Suprapubic skin (tissue), 4 donors: ENCODE results near the gene NAP1L2. TPM values are rescaled to one million over a fixed set of nuclear protein-coding genes. Genes with fewer than 3 reads are reported as not detected.
"Not testable (repeated sequence)": the region's sequence is repeated elsewhere in the genome, so short reads cannot be mapped to it uniquely, and the experiment has no call there.

Experiments used
- DNase-seq, 2 donors: peaks; one replicate each; pipeline ENCODE4 v3.0.0-alpha.2; 2019; ENCODE audit warnings: low spot score in 2 of 2
- H3K27ac ChIP-seq: fragments of 200-600 bp; sonication (generic); one replicate; pipeline ENCODE4 v1.5.1; 2019
- H3K27me3 ChIP-seq: fragments of 200-600 bp; sonication (generic); one replicate; pipeline ENCODE4 v1.5.1; 2019
- H3K36me3 ChIP-seq: fragments of 200-600 bp; sonication (generic); one replicate; pipeline ENCODE4 v1.5.1; 2019
- H3K4me1 ChIP-seq: fragments of 200-600 bp; sonication (generic); one replicate; pipeline ENCODE4 v1.5.1; 2019
- H3K4me3 ChIP-seq: fragments of 200-600 bp; sonication (generic); one replicate; pipeline ENCODE4 v1.5.1; 2019; ENCODE audit warnings: mild to moderate bottlenecking
- H3K9me3 ChIP-seq: fragments of 200-600 bp; sonication (generic); one replicate; pipeline ENCODE4 v1.5.1; 2019
- EP300 ChIP-seq: sonication (generic); formaldehyde crosslinking; IDR thresholded peaks from one replicate; pipeline ENCODE4 v1.6.1; 2017; ENCODE audit warnings: antibody characterized with exemption
- POLR2A ChIP-seq, 2 donors: fragments of 450-650 bp; IDR thresholded peaks; one replicate each; pipeline ENCODE4 v1.6.1; 2017; ENCODE audit warnings: antibody characterized with exemption in 2 of 2, mild to moderate bottlenecking in 2 of 2, moderate library complexity in 2 of 2
- POLR2AphosphoS5 ChIP-seq, 3 donors: sonication (generic); formaldehyde crosslinking; IDR thresholded peaks; one replicate each; pipeline ENCODE4 v1.6.1; 2017; ENCODE audit warnings: antibody characterized with exemption in 3 of 3
- WGBS: methylation state at CpG from one replicate; pipeline ENCODE4 v1.1.5; 2018; 5-methylcytosine and 5-hydroxymethylcytosine counted together
- total RNA-seq, 4 donors: library from RNA; depleted of rRNA; stranded (reverse); fragments of >200 nt; gene quantifications; one replicate each; pipeline ENCODE4 v1.1.0, GENCODE V29; 2016
- TF ChIP-seq, protein P1 (sequence below), 2 donors: fragments of 200-600 bp in 1 of 2; fragments of 450-650 bp in 1 of 2; sonication (generic) in 1 of 2; IDR thresholded peaks; one replicate each; pipeline ENCODE4 v1.5.1; 2016 to 2019; ENCODE audit warnings: antibody characterized with exemption in 2 of 2, mild to moderate bottlenecking in 1 of 2, moderate library complexity in 1 of 2

NAP1L2 gene
- total RNA-seq, 4 donors from 2014 or later = 1.9 to 4.8 (median 3.6) TPM

DNA sequence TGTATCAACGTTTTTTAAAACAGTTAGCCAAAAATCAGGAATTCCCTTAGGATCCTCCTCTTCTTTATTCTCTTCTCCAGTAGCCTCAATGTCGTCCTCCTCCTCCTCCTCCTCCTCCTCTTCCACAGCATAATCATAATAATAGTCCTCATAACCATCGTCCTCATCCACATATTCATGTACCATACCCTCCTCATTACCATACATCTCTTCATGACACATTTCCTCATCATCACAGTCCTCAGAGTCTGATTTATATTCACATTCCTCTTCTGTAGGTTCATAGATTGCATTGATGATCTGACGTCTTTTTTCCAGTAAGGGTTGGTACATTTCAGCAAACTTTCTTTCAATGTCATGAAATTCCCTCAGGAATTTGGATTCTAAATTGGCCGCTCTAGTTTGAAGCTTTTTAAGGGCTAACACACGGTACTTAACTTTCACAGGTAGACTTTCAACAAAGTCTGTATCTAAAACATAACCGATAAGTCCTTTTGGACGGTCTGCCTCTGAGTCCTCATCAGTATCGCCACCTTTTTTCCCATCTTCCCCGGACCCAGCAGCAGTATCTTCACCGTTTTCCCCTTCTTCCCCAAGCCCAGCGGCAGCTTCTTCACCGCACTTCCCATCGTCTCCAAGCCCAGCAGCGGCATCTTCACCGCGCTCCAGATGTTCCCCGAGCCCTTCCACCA lies 771 bp downstream of the NAP1L2 start:
- WGBS = 30% methylated on average over 18 of the region's 18 CpGs
- no peak for DNase-seq
- H3K4me3 ChIP-seq = peak overlapping the region; percentile 53
- no peaks in the 10 kb centered on the region for H3K27me3 ChIP-seq
- H3K36me3 ChIP-seq = no peaks in the 10 kb centered on the region
- H3K9me3 ChIP-seq = no peaks in the 10 kb centered on the region
- TF ChIP-seq POLR2A (IDR thresholded peaks at IDR 0.05) = no peak
- TF ChIP-seq POLR2AphosphoS5 (IDR thresholded peaks at IDR 0.05) = no peak
- TF ChIP-seq EP300 = no peak
- TF ChIP-seq, protein P1, sequence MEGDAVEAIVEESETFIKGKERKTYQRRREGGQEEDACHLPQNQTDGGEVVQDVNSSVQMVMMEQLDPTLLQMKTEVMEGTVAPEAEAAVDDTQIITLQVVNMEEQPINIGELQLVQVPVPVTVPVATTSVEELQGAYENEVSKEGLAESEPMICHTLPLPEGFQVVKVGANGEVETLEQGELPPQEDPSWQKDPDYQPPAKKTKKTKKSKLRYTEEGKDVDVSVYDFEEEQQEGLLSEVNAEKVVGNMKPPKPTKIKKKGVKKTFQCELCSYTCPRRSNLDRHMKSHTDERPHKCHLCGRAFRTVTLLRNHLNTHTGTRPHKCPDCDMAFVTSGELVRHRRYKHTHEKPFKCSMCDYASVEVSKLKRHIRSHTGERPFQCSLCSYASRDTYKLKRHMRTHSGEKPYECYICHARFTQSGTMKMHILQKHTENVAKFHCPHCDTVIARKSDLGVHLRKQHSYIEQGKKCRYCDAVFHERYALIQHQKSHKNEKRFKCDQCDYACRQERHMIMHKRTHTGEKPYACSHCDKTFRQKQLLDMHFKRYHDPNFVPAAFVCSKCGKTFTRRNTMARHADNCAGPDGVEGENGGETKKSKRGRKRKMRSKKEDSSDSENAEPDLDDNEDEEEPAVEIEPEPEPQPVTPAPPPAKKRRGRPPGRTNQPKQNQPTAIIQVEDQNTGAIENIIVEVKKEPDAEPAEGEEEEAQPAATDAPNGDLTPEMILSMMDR (IDR thresholded peaks at IDR 0.05) = no peak
- no peaks in the 10 kb centered on the region for H3K4me1 ChIP-seq
- H3K27ac ChIP-seq = peak overlapping the region; percentile 34

DNA sequence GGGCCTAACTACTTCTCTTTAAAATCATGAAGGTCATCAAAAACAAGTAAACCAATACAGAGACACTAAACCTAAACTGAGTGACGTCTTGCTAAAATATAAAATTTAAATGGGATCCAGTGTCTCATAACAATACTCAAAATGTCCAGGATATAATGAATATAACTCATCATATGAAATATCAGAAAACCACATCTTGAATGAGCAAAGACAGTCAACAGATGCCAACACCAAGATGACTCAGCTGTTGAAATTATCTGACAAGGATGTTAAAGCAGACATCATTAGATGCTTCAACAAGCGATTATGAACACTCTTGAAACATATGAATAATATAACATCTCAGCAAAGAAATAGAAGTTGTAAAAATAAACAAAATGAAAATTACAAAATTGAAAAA lies 8.3 kb downstream of the NAP1L2 start:
- TF ChIP-seq POLR2A (IDR thresholded peaks at IDR 0.05) = no peak
- TF ChIP-seq, protein P1 (IDR thresholded peaks at IDR 0.05) = no peak
- no peak for TF ChIP-seq POLR2AphosphoS5 (IDR thresholded peaks at IDR 0.05)
- TF ChIP-seq EP300 = no peak
- DNase-seq = no peak
- WGBS = 59% methylated on average over 2 of the region's 2 CpGs
- Histone ChIP-seq H3K9me3 (no peaks in the 10 kb centered on the region), H3K27ac (no peak overlapping the region), H3K27me3 (no peaks in the 10 kb centered on the region), H3K36me3 (no peaks in the 10 kb centered on the region), H3K4me3 (no peak overlapping the region), H3K4me1 (no peaks in the 10 kb centered on the region)

DNA sequence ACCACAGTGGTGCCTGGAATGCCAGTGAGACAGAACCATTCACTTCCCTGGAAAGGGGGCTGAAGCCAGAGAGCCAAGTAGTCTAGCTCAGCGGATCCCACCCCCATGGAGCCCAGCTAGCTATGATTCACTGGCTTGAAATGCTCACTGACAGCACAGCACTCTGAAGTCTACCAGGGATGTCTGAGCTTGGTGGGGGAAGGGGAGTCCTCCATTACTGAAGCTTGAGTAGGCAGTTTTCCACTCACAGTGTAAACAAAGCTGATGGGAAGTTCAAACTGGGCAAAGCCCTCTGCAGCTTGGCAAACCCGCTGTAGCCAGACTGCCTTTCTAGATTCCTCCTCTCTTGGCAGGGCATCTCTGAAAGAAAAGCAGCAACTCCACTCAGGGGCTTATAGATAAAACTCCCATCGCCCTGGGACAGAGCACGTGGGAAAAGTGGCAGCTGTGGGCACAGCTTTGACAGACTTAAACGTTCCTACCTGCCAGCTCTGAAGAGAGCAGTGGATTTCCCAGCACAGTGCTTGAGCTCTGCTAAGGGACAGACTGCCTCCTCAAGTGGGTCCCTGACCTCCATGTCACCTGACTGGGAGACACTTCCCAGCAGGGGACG lies 32.0 kb downstream of the NAP1L2 start:
- Histone ChIP-seq H3K27me3 (no peaks in the 10 kb centered on the region), H3K4me3 (no peak overlapping the region), H3K9me3 (no peaks in the 10 kb centered on the region), H3K4me1 (no peaks in the 10 kb centered on the region), H3K36me3 (no peaks in the 10 kb centered on the region), H3K27ac (no peak overlapping the region)
- TF ChIP-seq EP300 (no peak), POLR2A (IDR thresholded peaks at IDR 0.05) (no peak), POLR2AphosphoS5 (IDR thresholded peaks at IDR 0.05) (no peak)
- TF ChIP-seq, protein P1 (IDR thresholded peaks at IDR 0.05) = no peak
- DNase-seq = no peak
- WGBS = 75% methylated on average over 5 of the region's 6 CpGs

DNA sequence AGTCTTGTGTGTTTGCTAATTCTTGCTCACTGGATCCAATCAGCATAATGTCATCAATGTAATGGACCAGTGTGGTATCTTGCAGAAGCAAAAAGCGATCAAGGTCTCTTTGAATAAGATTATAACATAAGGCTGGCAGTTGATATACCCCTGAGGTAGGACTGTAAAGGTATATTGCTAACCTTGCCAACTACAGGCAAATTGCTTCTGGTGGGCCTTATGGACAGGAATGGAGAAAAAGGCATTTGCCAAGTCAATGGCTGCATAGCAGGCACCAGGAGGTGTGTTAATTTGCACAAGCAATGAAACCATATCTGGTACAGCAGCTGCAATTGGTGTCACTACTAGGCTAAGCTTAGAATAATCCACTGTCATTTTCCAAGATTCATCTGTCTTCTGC lies 45.7 kb downstream of the NAP1L2 start:
- H3K27me3 ChIP-seq, H3K36me3 ChIP-seq, H3K4me1 ChIP-seq, DNase-seq, H3K9me3 ChIP-seq, H3K4me3 ChIP-seq, H3K27ac ChIP-seq: not testable (repeated sequence)
- WGBS = 75% methylated on average over 1 of the region's 1 CpG

Other genes with a start within 250 kb of the NAP1L2 start
- not detected for gene PABPC1L2B, start 211.9 kb downstream of the NAP1L2 start, total RNA-seq
- gene PABPC1L2A, start 135.3 kb downstream of the NAP1L2 start, total RNA-seq = not detected
- 1 to 10 TPM in 1 of 4 donors, under 1 TPM in 1, not detected in 2; 0.38 to 1.1 TPM for gene CDX4, start 232.2 kb upstream of the NAP1L2 start, total RNA-seq